OCI-LY7 (cell line): ENCODE results near the gene IL36B. TPM values are rescaled to one million over a fixed set of nuclear protein-coding genes. Genes with fewer than 3 reads are reported as not detected.

Experiments used
- BruUV-seq: library from RNA; stranded (reverse); fragments of 400-500 nt; replicated peaks from 2 replicates; lab custom pipeline; 2021; lab: Mats Ljungman, UMichigan
- CTCF ChIA-PET: fragments of 300-600 bp; sonication (Branson Sonifier 250); formaldehyde crosslinking; loops from one replicate; lab custom pipeline; 2022; ENCODE audit warnings: antibody characterized with exemption; ENCODE audit not compliant: unreplicated experiment; lab: Charles Lee
- POLR2A ChIA-PET: fragments of 300-600 bp; sonication (Branson Sonifier 250); formaldehyde crosslinking; loops from one replicate; lab custom pipeline; 2022; ENCODE audit warnings: antibody characterized with exemption; lab: Charles Lee
- DNase-seq: peaks from one replicate; pipeline ENCODE4 v3.0.0-alpha.2; 2015; ENCODE audit warnings: low spot score
- H2AFZ ChIP-seq: fragments of 200-600 bp; sonication (generic), shearing (Covaris generic); 2 replicates; pipeline ENCODE4 v1.6.1; 2014; ENCODE audit warnings: mild to moderate bottlenecking, antibody characterized with exemption, low read length, moderate library complexity
- H3K27ac ChIP-seq: fragments of 200-600 bp; sonication (generic); 2 replicates; pipeline ENCODE4 v1.5.1; 2014; ENCODE audit warnings: mixed run types, low read depth, mild to moderate bottlenecking, moderate library complexity, low read length, inconsistent platforms; ENCODE audit not compliant: poor library complexity, severe bottlenecking
- H3K36me3 ChIP-seq: fragments of 200-600 bp; sonication (generic); 2 replicates; pipeline ENCODE4 v1.6.1; 2014; ENCODE audit warnings: mild to moderate bottlenecking, antibody characterized with exemption, low read length, moderate library complexity, mixed read lengths; ENCODE audit not compliant: insufficient read depth
- H3K4me1 ChIP-seq: fragments of 200-600 bp; sonication (generic); 2 replicates; pipeline ENCODE4 v1.5.1; 2014; ENCODE audit warnings: mild to moderate bottlenecking, low read length; ENCODE audit not compliant: insufficient read depth, poor library complexity, severe bottlenecking
- H3K4me2 ChIP-seq: fragments of 200-600 bp; sonication (generic); 2 replicates; pipeline ENCODE4 v1.6.1; 2014; ENCODE audit warnings: mild to moderate bottlenecking, low read length
- H3K4me3 ChIP-seq: fragments of 200-600 bp; sonication (generic); 2 replicates; pipeline ENCODE4 v1.5.1; 2014; ENCODE audit warnings: mild to moderate bottlenecking, low read depth, low read length; ENCODE audit not compliant: poor library complexity, severe bottlenecking
- H3K79me2 ChIP-seq: fragments of 200-600 bp; sonication (generic); 2 replicates; pipeline ENCODE4 v1.6.1; 2016; ENCODE audit warnings: low read depth, mild to moderate bottlenecking, low read length, moderate library complexity, mixed read lengths; ENCODE audit not compliant: insufficient read depth
- H3K9me2 ChIP-seq: fragments of 200-600 bp; sonication (generic); 2 replicates; pipeline ENCODE4 v1.6.1; 2016; ENCODE audit warnings: mild to moderate bottlenecking, low read length, mixed read lengths; ENCODE audit not compliant: insufficient read depth
- H3K9me3 ChIP-seq: fragments of 200-600 bp; sonication (generic); 2 replicates; pipeline ENCODE4 v1.6.1; 2014; ENCODE audit warnings: mild to moderate bottlenecking, mixed run types, low read length, mixed read lengths
- H4K20me1 ChIP-seq: fragments of 200-600 bp; sonication (generic); 2 replicates; pipeline ENCODE4 v1.6.1; 2014; ENCODE audit warnings: mild to moderate bottlenecking, antibody characterized with exemption, low read length, moderate library complexity, mixed read lengths; ENCODE audit not compliant: insufficient read depth
- CTCF ChIP-seq: fragments of 200-600 bp; sonication (generic); conservative IDR thresholded peaks from 2 replicates; pipeline ENCODE4 v1.5.1; 2014; ENCODE audit warnings: mild to moderate bottlenecking, antibody characterized with exemption, low read length, moderate library complexity, mixed read lengths
- EZH2phosphoT487 ChIP-seq: fragments of 200-600 bp; sonication (generic); IDR thresholded peaks from 2 replicates; pipeline ENCODE4 v1.6.1; 2018; ENCODE audit warnings: low read depth, borderline replicate concordance, mild to moderate bottlenecking, mixed run types, antibody characterized with exemption, low read length, moderate library complexity, mixed read lengths
- intact Hi-C: fragments of 100-400 bp; cut with micrococcal nuclease; formaldehyde crosslinking; loops from one replicate; pipeline ENCODE4 v1.10.0; 2022; ENCODE audit not compliant: unreplicated experiment
- total RNA-seq, 2 experiments: library from RNA; depleted of rRNA in 1 of 2; stranded (reverse); fragments of >200 nt in 1 of 2; shearing (Covaris generic) in 1 of 2; gene quantifications; 2 replicates each; pipeline ENCODE4 v1.2.3, GENCODE V29; 2014 to 2022

IL36B gene
- total RNA-seq, 2 experiments from 2014 or later = not detected

GRCh38 chr2:113061241-113061640, 8.6 kb upstream of the IL36B start:
- intact Hi-C loops = no loop called here
- TF ChIP-seq EZH2phosphoT487 (no peak), CTCF (no peak)
- Histone ChIP-seq H3K4me3 (no peak overlapping the region), H3K4me2 (no peak overlapping the region), H3K79me2 (no peaks in the 10 kb centered on the region), H3K27ac (no peak overlapping the region), H3K36me3 (no peaks in the 10 kb centered on the region), H4K20me1 (no peaks in the 10 kb centered on the region), H3K9me3 (no peaks in the 10 kb centered on the region), H2AFZ (no peak overlapping the region), H3K9me2 (no peaks in the 10 kb centered on the region), H3K4me1 (no peaks in the 10 kb centered on the region)
- POLR2A ChIA-PET = no interaction called here
- DNase-seq = no peak
- CTCF ChIA-PET = no interaction called here
- no TSS peak for BruUV-seq

- intact Hi-C loops = no loop called here
- H3K36me3 ChIP-seq = no peaks in the 10 kb centered on the region
- ChIA-PET POLR2A (no interaction called here), CTCF (no interaction called here)
- no peaks in the 10 kb centered on the region for H4K20me1 ChIP-seq
- BruUV-seq = no TSS peak
- H3K4me2 ChIP-seq = no peak overlapping the region
- no peak overlapping the region for H3K27ac ChIP-seq
- no peak overlapping the region for H3K4me3 ChIP-seq
- no peaks in the 10 kb centered on the region for H3K9me3 ChIP-seq
- TF ChIP-seq EZH2phosphoT487 = no peak
- TF ChIP-seq CTCF = no peak
- H2AFZ ChIP-seq = no peak overlapping the region
- H3K4me1 ChIP-seq = no peaks in the 10 kb centered on the region
- no peaks in the 10 kb centered on the region for H3K79me2 ChIP-seq
- no peak for DNase-seq
- H3K9me2 ChIP-seq = no peaks in the 10 kb centered on the region
Measured at GRCh38 chr2:113060796-113061195, 8.1 kb upstream of the IL36B start.

GRCh38 chr2:113060396-113060795, 7.7 kb upstream of the IL36B start:
- Histone ChIP-seq H3K9me2 (no peaks in the 10 kb centered on the region), H2AFZ (no peak overlapping the region), H3K9me3 (no peaks in the 10 kb centered on the region), H3K4me1 (no peaks in the 10 kb centered on the region), H3K4me3 (no peak overlapping the region), H4K20me1 (no peaks in the 10 kb centered on the region), H3K27ac (no peak overlapping the region), H3K4me2 (no peak overlapping the region), H3K36me3 (no peaks in the 10 kb centered on the region), H3K79me2 (no peaks in the 10 kb centered on the region)
- no TSS peak for BruUV-seq
- ChIA-PET POLR2A (interaction anchor here (1.5 kb wide), 1 partner anchor 12 kb away, joined by 4 read pairs; no protein-coding TSS in a partner anchor), CTCF (no interaction called here)
- intact Hi-C loops = no loop called here
- no peak for DNase-seq
- TF ChIP-seq CTCF (no peak), EZH2phosphoT487 (no peak)
